Umbilical cord (tissue), 2 donors: Measurements from ENCODE around the gene UBASH3A. TPM values are rescaled to one million over a fixed set of nuclear protein-coding genes. Genes with fewer than 3 reads are reported as not detected.
"Not testable (repeated sequence)": the region's sequence is repeated elsewhere in the genome, so short reads cannot be mapped to it uniquely, and the experiment has no call there.

Source experiments
- DNase-seq: peaks from one replicate; pipeline ENCODE4 v3.0.0-alpha.2; 2015; ENCODE audit warnings: low spot score
- total RNA-seq: library from RNA; depleted of rRNA; stranded (reverse); fragments of >200 nt; gene quantifications from one replicate; pipeline ENCODE4 v1.2.3, GENCODE V29; 2014; ENCODE audit warnings: low replicate concordance; ENCODE audit not compliant: insufficient read depth

The UBASH3A gene
- total RNA-seq, 1 donor from 2014 or later: 1.9 TPM

DNA sequence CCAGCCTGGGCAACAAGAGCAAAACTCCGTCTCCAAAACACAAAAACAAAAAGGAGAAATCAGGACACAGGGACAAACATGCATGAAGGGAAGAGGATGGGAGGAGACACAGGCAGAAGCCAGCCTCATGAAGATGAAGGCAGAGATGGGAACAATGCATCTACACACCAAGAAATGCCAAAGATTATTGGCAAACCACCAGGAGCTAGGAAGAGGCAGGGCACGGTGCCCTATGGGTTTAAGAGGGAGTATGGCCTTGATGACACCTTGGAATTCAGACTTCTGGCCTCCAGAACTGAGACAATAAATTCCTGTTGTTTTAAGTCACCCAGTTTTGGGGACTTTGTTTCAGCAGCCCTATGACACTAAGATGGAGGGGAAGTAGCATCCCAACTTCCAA is 13.0 kb upstream of the UBASH3A start:
- no peak for DNase-seq

DNA sequence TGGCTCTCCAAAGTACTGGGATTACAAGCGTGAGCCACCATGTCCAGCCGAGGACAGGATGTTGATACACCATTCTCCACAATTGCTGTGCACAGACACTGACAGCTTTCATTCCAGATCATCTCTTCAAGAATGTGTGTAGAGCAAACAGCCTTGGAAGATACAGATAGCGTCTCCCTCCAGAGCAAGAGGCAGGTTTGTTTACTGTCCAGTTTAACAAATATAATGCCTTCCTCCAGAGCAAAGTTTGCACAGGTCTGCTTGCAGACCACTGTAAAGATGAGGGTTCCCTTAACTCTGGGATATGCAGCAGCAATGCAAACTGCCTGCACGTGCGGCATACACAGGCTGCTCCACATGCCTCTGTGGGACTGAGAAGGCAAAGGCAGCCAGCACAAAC is 12.4 kb upstream of the UBASH3A start:
- no peak for DNase-seq

DNA sequence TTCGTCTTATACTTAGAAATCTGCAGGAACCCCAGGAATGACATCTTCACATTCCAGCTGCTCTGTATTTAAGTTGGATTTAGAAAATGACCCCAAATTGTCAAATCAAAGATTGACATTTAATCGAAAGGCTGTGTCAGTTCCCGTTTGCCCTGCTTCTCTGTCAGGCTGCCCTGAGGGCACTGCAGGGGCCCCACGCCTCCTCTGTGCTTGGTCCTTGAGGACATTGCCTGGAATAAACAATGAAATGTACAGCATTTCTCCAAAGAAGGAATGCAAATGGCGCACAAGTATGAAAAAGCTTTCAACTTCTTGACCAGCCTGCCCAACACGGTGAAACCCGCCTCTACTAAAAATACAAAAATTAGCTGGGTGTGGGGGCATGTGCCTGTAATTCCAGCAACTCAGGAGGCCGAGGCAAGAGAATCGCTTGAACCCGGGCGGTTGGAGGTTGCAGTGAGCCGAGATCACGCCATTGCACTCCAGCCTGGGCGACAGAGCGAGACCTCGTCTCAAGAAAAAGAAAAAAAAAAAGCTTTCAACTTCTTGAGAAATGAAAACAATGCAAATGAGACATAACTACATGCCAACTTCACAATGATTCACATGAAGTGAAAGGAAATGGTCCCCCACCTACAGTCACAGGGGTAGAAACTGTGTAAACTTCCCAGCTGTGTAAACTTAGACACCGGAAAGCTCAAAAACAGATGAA is 10.8 kb upstream of the UBASH3A start:
- no peak for DNase-seq

DNA sequence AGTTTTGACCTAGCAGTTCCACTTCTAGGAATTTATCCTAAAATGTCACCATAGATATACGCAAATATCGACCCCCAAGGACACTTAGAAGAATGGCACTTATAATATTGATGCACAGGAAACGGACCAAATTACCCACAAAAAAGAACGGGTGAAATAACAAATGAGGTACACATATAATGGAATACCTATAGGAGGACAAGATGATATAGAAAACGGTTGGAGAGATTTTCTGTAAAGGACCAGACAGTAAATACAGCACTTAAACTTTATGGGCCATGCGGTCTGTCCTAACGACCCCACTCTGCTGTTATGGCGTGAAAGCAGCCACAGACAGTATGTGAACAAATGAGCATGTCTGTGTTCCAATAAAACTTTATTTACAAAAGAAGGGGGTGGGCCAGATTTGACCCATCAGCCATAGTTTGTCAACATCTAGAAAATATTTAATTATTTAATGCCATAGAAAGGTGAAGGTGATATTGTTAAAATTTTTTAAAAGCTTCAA is 10.2 kb upstream of the UBASH3A start:
- DNase-seq: no peak

DNA sequence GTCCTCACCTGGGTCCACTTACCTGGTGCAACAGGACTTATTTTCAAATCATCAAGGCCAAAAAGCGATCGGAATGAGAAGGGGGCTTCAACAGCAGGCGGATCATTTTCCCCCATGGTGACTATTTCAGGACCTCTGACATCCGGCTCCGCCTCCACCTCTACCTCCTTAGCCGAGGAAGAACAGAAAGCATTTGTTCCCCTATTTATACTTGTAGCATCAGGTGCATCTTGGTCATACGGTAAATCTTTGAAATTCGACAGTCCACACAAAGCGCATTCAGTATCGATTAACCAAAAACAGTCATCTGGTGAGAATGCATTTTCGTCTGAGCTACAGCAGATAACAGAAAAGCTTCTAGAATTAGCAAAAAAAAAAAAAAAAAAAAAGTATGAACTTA is 8.4 kb upstream of the UBASH3A start:
- no peak for DNase-seq

DNA sequence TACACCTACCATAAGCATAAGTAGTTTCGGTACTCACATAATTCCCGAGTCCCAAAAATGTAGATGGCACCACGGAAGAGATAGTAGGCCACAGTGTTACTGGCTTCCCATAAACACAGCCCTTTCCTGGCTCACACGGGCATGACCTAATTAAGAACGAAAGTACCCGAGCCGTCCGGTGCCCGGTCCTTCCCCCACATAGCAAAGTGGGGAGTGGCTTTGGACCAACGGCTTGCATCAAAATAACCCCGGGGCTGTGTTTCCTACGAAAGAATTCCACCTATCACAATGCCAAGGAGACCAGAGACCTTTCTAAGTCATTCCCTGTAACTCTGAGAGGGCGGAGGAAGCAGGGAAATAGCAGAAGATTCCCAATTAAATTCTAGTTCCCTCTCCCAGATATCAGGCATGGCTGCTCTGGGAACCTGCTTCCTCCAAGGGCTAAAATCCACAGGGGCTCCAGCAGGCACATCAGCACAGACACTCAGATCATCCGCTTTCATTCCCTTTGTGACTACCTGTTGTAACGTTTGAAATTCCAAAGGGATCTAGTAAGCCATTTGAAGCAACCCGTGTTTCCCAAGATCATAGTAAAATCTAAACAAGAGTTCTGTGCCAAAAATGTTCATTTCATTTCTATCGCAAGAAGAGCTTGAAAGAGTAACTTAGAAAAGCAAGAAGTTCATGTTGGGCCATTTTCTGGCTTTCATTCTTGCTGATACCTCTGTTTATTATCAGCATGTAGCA is 7.6 kb upstream of the UBASH3A start, which contains the start of gene TMPRSS3:
Gene TMPRSS3, minus strand, starts transcription at position 148 of the 747 bp plus-strand sequence. CDS start 635 bp downstream, outside the sequence.
- no peak for DNase-seq

DNA sequence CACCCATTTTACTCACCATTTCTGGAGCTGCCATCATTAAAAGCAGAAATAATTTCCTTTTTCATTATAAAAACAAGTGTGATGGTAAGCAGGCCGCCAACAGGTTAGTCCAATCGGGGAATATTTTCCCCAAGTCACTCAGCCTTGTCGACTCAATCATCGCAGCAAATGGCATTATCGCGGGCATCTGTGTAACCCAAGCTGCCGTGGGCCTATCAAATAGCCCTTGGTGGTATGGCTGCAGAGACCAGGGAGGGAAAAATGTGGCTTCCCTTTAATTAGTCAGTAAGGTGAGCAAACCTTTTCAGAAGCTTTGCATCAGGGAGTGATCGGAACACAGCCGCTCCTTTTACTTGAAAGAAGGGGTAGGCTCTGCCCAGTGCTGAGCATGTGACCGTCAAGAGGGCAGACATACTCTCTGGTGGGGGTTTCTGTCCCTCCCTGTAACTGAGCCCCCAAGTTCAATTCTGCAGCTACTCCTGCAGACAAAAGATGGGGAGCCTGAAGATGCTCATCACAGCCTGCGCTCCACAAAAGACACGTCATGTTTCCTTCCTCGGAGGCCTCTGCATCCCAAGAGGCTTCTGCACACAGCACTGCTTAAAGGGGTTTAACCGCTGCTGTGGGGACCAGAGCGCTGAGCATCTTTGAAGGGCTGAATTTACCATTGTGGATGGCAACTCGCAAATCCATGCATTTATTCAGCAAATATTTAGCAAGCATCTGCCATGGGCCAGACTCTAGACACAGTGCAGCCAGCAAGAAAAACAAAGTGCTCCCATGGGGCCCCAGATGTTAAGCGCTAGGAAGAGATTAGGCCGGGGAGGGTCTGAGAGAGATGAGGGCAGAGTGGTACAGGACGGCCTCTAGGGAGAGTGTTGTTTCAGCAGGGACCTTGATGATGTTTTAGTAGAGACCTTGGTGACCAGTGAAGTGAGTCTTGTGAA is 6.6 kb upstream of the UBASH3A start:
- DNase-seq: no peak

DNA sequence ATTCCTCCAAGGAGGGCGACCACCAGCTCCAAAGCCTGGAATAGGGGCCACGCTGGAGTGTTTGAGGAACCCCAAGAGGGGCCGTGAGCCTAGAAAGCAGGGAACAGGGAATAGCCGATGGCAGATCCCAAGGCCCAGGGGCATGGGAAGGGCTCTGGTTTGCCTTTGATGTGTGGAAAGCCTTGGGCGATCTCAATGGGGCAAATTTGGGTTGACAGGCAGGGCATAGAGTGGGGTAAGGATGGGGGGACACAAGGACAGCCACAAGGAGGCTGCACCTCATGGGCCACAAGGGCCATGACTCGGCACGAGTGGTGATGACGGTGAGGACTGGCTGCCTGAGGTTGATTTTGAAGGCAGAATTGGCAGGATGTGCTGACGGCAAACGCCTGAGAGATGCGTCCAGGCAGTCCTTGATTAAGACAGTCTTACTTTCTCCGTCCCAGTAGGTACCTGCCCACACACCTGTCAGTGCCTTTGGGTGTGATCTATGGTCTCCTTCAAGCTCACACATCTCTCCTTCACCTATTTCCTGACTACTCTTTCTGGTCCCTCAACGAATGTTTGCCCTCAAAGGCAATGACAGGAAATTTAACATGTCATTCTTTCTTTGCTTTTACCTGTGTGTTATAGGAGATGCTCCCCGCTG is 5.8 kb upstream of the UBASH3A start:
- DNase-seq: no peak

DNA sequence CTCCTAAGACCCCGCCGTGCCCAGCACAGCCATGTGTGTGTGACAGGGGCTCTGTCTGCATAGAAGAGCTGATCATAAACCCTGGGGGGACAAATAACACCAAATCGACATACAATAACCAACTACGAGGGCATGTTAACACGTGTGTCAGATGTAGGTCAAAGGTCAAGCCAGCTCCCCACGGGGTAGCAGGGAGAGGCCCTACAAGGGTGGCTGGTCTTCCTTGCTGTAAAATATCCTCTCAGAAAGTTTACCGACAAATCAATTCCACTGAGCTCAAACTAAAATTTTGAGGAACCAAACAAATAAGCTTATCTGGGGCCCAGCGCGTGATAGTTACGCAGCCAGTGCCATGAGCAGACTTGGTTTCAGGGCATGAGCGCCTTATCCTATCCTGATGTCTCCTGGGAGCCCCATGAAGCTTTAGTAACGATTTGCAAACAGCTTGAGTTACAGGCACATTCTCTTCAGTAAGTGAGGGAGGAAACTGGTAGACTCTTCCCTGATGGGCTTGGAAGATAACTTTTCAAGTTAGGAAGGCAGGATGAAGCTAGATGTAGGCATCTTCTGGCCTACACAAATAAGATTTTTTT is 5.2 kb upstream of the UBASH3A start:
- no peak for DNase-seq

DNA sequence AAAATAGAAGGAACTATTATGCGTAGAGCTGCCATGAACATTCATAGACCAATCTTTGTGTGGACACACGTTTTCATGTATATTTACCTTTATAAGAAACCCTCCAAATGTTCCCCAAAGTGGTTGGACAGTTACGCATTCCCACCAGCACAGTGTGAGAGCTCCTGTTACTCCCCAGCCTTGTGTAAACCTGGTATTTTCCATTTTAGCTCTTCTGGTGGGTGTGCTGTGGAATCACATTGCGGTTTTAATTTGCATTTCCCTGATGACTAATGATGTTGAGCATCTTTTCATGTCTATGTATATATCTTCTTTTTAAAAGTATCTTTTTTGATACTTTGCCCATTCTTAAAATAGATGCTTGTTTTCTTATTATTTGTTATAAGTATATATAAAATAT is 3.2 kb upstream of the UBASH3A start:
- no peak for DNase-seq

DNA sequence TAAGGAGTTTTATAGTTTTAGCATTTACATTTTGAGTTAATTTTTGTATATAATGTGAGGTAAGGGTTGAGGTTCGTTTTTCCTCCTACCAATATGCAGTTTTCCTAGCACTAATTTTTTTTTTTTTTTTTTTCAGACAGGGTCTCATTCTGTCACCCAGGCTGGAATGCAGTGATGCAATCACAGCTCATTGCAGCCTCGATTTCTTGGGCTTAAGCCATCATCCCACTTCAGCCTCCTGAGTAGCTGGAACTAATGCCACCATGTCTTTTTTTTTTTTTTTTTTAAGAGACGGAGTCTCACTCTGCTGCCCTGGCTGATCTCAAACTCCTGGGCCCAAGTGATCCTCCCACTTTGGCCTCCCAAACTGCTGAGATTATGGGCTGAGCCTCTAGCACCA is 2.5 kb upstream of the UBASH3A start:
- DNase-seq: no peak

DNA sequence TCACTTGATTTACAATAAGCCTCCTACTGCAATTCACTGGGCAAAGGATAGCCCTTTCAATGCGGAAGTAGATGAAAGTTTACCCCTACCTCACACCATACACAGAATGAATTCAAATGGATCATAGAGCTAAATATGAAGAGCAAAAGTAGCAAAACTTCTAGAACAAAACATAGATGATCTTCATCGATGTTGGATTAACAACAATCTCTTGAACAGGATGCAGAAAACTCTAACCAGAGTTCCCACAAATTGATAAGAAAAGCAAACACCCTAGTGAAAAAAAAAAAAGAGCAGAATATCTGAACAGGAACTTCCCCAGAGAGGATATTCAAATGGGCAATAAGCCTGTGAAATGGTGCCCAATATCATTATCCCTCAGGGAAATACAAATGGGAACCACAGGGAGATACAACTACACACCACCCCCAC is 1.9 kb upstream of the UBASH3A start:
- DNase-seq: no peak

DNA sequence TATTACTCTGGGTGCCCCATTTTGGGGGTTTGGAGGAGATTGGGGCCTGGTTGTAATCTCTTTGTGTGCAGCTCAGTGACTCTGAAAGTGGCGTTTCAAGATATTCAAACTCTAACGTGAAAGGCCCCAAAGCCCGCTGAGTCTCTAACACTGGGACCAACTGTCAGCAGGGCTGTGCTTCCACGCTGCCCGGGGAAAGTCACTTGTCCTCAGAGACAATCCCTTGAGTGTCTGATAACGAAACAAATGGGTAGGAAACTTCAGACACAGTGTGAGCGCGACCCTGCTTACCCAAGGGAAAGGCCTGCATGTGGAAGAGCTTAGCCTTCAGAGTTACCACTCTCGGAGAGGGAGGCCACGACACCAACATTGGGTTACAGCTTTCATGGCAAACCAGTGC is 837 bp downstream of the UBASH3A start:
- no peak for DNase-seq

DNA sequence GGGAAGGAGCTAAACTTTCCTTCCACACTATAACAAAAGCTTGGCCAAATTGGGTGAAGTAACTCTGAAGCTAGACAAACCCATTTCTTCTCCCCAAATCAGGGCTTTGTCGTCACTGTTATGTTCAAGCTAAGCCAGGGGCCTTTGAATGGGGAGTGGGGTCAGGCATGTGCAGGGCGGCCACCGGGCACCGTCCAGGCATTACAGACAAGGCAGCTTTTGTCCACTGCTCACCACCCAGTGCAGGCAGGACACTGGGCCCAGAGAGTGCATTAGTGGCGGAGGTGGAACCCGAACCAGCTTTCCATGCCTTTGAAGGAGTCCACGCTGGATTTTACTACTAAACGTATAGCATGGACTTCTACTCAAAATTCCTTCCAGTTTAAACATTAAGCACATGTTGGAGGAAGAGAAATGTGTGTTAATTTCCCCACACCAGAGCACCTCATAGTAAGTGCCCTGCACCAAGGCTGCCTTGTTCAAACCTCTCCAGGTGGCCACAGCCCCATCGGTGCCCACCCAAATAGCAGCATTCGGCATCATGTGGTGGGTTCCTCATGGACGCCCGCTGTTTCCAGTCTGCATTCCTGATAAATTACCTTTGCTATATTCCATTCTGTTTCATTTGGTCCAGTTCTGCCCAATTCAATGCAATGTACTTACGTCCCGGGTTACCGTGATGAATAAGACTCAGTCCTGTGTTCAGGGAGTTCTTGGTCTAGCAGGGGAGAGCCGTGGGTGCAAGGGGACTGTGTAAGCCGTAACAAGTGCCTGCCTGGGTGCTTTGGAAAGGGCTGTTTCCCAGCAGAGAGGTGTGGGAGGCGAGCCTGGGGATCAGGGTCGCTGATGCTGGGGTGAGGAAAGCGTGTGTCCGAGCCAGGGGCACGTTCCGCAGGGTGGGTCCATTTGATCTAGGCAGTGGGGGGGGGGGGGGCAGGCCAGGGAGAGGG is 1.6 kb downstream of the UBASH3A start:
- no peak for DNase-seq

DNA sequence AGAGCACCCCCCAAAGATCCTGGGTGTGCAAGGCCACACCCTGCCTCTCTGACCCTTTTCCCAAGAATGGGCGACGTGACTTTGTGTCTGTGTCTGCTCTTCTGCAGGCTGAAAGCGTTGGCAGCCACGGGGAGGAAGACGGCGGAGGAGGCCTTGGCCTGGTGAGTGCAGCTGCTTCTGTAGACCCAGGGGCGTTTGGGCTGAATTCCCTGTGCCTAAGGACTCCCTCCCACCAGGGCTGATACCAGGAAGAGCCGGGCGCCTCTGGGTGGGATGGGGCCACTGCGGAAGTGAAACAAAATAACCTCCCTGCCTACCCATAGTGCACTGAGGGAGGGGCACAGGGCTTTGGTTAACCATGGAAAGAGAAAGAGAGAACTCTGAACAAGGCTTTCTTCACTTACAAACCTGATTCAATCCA is 2.5 kb downstream of the UBASH3A start:
- DNase-seq: no peak

DNA sequence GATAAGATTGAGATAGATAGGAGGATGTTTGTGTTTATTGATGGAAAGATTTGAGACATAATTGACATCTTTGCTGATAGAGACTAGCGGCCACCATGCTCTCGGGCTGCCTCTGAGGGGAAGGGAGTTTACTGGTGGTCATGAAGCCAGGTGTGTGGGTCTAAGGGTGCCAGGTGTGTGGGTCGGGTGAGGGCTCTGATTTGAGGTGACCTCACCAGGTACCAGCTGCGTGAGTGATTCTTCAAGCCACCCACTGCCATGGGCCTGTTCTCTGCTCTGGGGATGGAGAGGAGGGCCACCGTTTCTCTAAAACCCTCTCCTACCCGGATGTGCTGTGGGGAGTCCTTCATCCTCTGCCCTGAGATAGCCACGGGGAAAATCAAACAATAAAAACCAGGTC is 3.2 kb downstream of the UBASH3A start:
- DNase-seq: no peak

DNA sequence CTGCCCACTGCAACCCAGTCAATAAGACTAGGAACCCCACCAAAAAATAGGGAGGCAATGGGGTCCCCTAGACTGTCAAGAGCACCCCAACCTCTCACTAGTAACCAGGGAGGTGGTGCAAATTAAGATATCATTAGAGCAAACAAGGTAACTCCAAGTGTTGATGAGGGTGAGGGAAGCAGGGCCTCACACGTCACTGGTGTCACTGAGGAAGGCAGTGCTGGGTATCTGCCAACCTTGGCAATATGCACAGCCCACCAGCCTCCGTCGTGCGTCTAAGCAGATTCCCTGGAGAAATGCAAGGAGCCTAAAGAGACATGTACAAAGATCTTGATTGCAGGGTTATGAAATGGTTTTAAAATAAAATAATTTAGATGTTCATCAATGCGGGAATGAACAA is 3.8 kb downstream of the UBASH3A start:
- DNase-seq: no peak

DNA sequence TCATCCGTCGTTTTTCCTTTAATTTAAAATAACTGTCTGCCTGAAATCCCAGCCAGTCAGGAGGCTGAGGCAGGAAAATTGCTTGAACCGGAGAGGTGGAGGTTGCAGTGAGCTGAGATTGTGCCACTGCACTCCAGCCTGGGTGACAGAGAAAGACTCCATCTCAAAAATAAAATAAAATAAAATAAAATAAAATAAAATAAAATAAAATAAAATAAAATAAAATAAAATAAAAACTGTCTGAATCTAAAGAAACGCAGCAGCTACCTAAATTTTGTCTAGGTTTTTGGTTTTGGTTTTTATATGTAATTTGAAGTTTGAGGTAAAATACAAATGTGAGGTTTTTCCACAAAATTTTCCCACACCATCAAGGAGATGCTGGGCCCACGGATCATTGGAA is 5.0 kb downstream of the UBASH3A start:
- DNase-seq: not testable (repeated sequence)

DNA sequence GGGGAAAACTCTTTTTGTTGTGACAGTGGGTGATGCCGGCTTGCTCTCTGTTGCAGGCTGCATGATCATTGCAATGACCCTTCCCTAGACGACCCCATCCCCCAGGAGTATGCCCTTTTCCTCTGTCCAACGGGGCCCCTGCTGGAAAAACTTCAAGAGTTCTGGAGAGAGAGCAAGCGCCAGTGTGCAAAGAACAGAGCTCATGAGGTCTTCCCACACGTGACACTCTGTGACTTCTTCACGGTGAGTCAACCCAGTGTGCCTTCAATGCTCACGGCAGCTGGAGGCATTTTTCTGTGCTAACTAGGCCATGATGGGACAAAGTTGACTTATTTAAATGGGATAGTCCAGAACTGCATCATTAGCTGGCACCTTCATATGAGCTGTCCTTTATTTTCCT is 5.7 kb downstream of the UBASH3A start:
- no peak for DNase-seq
